Measurements from ENCODE around the gene GCM1. TPM values are rescaled to one million over a fixed set of nuclear protein-coding genes. Genes with fewer than 3 reads are reported as not detected.

GCM1 gene
- total and polyA plus RNA-seq, 9 of the 15 experiments (the other 6 are each of a cell fraction or from before 2014, with no cell fraction given): not detected

DNA sequence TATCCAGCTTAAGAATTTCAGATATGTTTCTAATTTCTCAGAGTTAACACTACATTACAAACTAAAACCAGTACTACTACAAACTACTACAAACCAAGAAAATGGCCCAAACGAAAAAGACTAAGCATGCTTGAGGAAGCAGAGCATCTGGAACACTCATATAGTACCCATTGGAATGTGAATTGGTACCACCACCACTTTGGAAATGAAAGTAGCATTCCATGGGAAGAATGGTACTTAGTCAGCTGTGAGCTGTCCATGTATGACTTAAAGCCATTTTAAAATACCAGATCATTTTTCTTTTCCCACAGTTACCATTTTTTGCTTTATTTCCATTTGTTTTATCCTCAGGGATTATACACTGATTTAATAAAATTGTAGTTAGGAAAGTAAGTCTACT, 52.9 kb downstream of the GCM1 start (continued):
- TF ChIP-seq, protein P1, sequence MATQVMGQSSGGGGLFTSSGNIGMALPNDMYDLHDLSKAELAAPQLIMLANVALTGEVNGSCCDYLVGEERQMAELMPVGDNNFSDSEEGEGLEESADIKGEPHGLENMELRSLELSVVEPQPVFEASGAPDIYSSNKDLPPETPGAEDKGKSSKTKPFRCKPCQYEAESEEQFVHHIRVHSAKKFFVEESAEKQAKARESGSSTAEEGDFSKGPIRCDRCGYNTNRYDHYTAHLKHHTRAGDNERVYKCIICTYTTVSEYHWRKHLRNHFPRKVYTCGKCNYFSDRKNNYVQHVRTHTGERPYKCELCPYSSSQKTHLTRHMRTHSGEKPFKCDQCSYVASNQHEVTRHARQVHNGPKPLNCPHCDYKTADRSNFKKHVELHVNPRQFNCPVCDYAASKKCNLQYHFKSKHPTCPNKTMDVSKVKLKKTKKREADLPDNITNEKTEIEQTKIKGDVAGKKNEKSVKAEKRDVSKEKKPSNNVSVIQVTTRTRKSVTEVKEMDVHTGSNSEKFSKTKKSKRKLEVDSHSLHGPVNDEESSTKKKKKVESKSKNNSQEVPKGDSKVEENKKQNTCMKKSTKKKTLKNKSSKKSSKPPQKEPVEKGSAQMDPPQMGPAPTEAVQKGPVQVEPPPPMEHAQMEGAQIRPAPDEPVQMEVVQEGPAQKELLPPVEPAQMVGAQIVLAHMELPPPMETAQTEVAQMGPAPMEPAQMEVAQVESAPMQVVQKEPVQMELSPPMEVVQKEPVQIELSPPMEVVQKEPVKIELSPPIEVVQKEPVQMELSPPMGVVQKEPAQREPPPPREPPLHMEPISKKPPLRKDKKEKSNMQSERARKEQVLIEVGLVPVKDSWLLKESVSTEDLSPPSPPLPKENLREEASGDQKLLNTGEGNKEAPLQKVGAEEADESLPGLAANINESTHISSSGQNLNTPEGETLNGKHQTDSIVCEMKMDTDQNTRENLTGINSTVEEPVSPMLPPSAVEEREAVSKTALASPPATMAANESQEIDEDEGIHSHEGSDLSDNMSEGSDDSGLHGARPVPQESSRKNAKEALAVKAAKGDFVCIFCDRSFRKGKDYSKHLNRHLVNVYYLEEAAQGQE (IDR thresholded peaks at IDR 0.05; ENCODE audit: borderline replicate concordance): no peak
- TF ChIP-seq, protein P1 (CRISPR knock-in tag; IDR thresholded peaks at IDR 0.05; ENCODE audit: low read depth): no peak
- no peak for TF ChIP-seq SIN3B (IDR thresholded peaks at IDR 0.05; ENCODE audit: low read depth)
- TF ChIP-seq ZNF57 (CRISPR knock-in tag; IDR thresholded peaks at IDR 0.05): no peak
